Globus pallidus (tissue), 1 donor: ENCODE data around the gene PTGDS.

ENCODE experiments used
- DNase-seq: peaks from one replicate; pipeline ENCODE4 v3.0.0-alpha.2; 2015; ENCODE audit warnings: low spot score

The PTGDS gene

DNA sequence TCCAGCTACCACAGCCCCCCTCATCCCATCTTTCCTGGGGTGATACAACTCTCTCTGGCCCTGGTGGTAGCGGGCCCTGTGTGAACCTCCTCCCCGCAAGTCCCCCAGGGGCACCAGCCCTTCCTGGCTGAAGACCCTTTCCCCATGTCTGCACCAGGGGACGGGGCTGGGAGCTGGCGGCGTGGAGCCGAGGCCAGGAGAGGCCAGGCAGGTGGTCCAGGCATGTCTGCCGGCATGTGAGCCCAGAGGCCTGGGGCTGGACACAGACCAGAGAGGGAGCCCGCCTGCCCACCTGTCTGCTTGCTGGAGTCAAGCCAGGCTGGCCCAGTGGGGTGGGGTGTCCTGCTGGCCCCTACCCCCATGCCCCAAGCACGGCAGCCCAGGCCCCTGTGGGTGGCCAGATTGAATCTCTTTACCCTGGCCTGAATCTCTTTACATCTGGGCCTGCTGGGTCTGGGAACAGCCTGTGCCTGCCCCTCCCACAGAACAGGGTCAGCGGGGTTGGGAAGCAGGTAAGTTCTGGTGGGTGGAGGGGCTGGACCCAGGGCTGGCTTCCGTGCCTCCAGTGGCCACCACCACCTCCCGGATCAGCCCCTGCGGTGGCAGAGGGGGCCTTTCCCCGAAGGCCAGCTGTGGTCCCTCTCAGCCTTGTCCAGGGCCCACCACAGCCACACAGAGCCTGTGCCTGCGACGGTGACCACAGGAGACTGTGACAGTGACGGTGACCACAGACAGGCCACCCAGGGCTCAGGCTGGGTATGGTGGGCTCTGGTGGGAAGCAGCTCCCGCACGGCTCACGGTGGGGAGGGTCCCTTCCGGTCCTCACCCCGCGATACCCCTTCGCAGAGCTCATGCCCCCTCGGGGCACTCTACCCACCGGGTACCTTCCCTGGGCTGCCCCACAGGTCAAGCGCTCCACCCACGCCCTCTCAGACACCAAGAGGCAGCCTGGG lies 18.1 kb upstream of the PTGDS start:
- DNase-seq, result no peak

DNA sequence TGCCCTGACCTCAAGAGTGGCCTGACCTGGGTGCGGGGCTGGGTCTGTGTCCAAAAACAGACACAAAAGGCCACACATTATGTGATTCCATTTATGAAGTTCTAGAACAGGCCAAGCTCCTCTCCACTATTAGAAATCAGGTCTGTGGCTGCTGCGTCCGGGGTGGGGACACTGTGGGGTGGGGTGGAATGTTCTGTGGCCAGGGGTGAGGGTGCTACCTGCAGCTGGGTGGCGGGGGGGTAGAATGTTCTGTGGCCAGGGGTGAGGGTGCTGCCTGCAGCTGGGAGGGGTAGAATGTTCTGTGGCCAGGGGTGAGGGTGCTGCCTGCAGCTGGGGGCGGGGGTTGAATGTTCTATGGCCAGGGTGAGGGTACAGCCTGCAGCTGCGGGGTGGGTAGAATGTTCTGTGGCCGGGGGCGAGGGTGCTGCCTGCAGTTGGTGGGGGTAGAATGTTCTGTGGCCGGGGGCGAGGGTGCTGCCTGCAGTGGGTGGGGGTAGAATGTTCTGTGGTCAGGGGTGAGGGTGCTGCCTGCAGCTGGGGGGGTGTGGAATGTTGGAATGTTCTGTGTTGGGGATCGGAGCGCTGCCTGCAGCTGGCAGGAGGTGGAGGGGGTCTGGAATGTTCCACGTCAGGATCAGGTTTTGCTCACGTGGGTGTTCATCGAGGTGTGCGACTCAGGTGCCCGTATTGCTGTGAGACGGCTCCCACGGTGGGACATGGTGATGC lies 16.9 kb upstream of the PTGDS start:
- no peak for DNase-seq

DNA sequence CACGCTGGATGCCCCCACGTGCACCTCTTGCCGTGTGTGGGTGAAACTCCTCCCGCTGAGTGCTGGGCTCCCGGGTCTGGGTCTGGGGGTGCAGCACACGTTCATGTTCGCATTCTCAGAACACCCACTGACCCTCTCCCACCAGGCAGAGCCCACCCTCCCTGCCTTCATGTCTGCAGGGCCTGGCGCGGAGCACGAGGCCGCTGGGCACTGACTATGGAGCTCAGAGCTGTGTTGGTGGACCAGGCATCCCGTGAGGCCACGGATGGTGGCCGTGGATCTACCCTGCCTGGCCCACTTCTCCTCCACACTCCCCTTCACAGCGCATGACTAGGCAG lies 16.4 kb upstream of the PTGDS start:
- DNase-seq, result no peak

DNA sequence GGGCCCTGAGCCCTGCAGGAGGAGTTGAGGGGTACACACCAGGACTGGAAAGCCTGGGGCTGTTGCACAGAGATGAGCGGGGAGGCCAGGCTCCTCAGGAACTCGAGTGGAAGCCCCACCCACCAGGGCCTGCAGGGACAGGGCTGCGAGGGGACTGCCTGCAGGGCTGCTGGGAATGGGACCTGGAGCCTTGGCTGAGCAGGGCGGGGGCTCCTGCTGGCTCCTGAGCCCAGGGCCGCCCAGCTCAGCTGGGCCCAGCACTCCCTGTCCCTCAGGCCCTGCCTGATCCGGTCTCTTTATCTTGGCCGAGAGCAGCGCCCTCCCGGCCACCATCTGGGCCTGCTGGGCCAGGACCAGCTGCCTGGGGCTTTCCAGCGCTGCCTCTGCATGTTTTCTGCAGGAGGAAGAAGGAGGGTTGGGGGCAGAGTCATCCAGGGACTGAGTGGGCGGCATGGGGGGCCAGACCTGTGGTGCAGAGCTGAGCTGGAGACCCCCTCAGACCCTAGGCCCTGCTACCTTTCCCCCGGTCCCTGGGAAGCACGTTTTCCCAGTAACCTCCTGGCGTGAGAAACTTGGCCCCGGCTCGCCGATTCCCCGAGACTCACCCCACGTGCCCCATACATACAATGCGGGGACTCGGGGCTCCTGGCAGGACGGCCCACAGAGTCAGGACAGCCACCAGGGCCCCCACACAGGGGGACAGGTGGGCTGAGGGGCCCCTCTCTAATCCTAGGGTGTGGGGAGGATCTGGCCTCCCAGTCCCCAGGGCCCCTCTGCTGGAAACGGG lies 15.8 kb upstream of the PTGDS start:
- DNase-seq, result peak; percentile 59

DNA sequence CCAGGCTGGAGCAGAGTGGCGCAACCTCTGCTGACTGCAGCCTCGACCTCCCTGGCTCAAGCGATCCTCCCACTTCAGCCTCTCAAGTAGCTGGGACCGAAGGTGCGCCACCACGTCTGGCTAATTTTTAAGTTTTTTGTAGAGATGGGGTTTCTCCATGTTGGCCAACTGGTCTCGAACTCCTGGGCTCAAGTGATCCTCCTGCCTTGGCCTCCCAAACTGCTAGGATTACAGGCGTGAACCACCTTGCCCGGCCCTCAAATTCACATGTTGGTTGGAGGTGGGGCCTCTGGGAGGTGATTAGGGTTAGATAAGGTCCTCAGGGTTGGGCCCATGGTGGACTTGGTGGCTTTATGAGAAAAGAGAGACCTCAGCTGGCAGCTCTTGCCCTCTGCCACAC lies 15.1 kb upstream of the PTGDS start:
- no peak for DNase-seq

DNA sequence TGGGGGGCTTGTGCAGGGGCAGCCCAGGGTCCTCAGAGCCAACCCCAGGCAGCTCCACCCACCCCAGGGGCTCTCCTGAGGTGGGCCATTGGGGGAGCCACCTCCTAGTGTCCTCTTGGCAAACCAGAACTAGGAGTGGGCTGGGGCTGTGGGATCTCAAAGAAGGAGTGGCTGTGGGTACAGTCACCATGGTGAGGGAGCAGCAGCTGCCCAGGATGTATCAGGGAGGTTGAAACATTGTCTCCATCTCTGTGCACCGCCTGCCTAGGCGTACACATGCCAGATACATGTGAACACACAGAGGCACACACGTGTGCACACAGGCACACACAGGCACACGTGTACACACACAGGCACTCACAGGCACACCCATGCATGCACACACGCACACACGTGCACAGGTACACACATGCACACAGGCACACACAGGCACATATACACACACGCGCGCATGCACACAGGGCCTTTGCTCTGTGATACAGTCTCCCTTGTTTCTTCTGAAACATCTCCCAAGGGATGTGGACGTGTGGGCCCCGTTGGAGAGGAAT lies 14.5 kb upstream of the PTGDS start:
- DNase-seq, result no peak

DNA sequence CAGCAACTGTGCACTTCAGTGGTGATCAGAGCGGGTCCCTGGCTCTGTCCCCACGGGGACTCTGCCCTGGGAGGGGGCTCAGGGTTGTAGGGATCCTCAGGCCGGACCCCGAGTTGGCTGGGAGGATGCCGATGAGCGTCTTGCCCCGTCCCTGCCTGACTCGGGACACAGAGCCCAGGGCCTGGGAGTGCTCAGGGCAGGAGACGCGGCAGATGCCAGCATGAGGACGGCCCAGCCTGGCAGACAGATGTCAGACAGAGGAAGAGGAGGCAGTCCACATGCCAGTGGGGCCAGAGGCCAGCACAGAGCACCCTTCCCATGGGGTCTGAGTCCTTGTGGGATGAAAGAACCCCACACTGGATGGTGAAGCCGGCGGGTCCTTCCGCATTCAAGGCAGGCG lies 14.0 kb upstream of the PTGDS start:
- DNase-seq, result peak; percentile 68

DNA sequence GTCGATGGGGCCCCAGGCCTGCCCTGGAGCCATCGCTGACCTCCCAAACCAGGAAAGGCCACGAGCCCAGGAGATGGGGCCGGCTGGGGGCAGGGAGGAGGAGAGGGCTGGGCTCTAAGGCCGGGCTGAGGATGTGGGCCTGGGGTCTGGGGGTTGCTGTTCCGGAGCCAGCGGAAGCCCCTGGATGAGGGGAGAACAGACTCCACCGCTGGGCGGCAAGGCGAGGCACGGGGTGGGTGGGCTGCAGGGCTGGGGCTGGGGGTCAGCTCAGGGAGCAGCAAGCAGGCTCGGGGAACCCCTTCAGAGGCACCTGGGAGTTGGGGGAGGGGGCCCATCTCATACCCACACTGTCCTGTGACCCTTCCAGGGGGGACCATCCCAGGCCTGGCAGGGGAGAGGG lies 13.6 kb upstream of the PTGDS start:
- DNase-seq, result no peak

DNA sequence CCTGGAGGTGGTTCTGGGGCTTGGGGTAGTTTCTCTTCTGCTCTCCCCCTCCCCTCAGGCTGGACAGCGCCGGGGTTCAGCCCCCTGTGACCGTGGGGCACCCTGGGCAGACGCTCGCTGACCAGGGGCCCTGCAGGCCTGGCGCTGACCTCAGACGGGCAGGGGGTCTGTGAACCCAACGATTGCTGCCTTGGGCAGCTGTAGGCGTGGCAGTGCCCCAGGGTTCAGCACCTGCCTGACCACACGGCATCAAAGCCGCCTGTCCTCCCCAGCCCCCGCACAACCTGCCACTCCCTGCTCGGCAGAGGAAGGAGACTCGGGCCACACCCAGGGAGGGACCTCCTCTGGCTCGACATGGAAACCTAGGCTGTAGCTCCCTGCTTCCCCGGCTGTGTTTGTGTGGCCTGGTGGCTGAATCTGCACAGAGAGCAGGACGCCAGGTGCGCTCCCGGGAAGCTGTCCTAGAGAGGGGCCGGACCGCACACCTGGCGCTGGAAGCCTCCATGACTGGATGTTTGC lies 13.1 kb upstream of the PTGDS start:
- no peak for DNase-seq

DNA sequence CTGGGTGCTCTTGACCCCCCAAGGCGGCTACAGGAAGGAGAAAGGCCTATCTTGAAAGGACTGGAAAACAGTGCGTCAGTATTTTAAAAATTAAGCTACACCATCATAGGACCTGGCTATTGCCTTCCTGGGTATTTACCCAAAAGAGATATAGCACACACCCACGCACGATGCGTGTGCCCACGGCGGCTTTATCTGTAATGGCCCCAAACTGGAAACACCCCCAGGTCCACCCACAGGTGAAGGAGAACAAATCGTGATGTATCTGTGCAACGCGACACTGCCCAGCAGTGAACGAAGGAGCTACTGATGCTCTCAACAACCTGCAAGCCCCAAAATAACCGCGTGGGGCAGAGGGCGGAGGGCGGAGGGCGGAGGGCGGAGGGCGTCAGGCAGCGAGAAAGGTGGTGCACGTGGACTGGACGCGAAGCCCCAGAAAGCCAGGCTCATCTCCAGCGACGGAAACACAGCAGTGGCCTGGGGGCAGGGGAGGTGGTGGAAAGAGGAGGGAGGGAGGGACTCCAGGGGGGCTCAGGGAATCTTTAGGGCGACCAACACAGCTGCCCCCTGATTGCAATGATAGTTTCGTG lies 12.4 kb upstream of the PTGDS start:
- no peak for DNase-seq

DNA sequence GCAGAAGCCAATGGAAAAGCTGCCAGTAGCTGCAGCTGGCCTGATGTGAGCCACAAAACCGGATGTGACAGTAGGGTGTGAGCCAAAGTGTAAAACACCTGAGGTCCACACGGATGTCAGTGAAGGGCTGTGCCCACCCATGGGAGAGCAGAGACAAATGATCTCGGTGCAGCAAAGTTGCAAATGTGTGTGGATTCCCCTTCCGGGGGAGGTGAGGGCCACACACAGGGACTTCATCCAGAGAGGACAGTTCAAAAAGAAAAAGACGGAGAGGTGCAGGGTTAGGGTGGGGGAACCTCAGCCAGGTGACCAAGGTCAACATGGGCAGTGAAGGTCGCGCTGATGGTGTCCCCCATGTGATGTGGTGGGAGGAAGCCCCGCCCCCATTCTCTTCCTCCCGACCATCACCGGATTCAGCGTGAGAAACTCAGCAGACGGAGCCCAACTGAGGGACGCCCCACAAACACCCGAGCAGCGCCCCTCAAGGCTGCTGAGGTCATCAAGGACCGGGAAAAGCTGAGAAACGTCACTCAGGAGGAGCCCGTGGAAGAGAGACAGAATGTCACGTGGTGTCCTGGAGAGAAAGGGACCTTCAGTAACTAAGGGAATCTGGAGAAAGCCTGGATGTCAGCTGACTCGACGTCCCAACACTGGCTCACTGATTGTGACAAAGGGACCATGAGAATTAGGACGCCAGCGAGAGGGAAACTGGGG lies 11.4 kb upstream of the PTGDS start:
- peak; percentile 85 for DNase-seq

DNA sequence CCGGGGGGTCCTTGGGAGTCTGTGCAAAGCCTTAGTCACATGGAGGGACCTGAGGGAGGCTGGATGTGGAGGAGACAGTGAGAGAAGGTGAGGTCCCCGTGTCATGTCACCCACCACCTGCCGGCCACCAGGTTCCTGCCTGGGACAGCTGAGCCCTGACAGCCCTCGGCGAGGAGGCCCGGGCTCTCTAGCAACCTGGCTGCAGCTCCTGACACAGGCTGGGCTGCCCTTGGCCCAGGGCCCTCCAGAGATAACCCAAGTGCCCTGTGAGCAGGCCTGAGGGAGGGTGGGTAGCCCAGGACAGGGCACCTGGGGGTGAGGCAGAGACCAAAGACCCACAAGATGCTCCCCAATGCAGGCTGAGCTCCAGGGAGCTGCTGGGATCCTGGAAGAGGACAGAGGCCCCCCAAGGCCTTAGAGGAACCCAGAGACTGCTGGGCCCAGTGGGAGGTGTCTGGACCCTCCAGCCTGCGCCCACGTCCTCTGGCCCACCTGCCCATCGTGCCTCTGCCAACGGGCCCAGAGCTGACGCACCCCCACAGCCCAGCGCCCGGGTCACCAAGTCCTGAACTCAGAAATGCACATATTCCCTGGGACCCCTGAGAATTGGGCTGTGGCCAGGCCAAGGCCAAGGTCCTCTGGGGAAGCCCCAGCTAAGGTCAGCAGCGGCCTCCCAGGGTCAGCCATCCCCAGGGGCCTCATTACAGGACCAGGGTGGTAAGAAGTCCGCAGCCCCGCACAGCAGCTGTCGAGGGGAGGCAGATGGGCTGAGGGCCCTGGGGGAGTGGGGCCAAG lies 8.8 kb upstream of the PTGDS start:
- no peak for DNase-seq

DNA sequence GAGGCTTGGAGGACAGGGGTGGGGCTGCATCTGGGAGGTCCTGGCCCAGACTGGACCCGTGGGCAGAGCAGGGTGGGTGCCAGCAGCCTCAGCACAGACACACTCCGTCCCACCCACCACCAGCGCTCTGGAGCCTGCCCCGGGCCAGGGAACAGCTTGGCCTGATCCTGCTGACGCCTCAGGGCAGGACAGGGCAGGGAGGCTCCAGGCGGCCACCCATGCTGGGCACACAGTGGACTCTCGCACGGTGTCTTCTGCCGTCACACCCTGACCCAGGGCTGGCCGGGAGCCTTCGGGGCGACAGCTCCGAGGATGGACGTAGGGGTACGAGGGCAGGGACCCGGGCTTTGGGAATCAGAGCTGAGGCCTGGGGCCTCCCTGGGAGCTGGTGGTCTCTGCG lies 8.2 kb upstream of the PTGDS start:
- DNase-seq, result no peak

DNA sequence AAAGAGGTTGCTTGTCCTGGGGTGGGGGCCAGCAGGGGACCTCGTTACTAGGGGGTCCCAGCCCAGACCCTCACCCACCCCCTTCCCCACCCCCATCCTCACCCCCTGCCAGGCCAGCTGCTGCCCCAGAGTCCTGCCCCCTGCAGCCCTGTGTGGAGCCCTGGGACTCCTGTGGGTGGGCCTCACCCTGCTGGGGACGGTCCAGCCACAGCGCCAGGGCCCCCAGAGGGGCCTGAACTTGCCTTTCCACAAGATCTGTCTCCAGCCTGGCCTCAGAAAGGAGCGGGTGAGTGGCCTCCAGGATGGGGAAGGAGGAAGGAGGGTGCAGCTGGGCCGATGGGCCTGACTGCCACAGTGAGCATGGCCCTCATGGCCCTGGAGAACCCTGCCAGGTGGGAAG lies 7.5 kb upstream of the PTGDS start:
- DNase-seq, result no peak

DNA sequence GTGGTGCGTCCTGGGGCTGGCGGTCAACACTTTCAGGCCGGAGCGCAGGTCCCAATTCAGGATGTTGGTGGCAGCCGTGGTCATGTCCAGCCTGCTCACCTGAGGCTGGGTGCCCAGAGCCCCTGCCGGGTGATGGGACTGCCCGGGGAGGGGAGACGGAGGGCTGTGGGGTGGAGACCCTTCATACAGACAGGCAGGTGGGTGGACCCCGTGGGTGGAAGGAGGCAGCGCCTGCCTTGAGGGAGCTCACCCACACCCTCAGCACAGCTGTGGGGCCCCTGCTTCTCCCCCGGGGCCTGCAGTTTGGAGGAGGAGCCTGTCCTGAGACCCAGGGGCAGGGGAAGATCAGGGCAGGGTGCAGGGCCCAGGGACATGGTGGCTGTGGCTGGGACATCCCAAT lies 6.9 kb upstream of the PTGDS start:
- no peak for DNase-seq

DNA sequence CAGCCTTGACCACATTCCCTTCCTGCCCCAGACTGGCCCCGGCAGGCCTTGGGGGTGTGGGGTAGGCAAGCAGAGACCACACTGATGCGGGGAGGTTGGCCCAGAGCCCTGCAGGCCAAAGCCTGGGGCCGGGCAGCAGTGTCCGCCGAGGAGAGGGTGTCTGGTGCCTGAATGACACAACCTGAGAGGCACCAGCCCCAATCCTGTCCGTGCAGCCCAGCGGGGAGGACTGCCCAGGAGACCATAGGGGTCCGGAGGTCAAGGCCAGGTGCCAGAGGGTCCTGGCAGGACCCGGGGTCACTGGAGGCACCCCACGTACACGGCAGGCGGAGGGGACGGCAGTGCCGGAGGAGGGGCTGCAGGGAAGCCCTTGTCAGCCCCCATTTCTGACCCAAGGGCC lies 5.6 kb upstream of the PTGDS start:
- DNase-seq, result no peak

DNA sequence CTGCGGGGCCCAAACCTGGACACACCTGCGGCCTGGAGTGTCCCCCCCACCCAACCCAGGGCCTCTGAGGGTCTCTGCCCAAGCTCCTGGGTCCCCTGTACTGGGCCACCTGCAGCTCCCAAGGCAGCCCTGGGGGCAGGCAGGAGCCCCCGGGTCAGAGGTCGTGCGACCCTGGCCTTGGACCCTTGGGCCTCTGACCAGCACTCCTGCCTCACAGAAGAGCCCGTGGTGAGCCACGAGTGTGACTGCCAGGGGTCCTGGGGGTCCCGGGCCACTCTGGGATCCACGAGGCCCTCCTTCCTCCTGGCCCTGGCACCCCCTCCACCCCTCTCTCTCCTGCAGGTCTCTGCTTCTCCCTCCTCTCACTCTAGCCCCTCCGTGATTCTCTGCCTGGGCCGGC lies 5.0 kb upstream of the PTGDS start:
- DNase-seq, result no peak

DNA sequence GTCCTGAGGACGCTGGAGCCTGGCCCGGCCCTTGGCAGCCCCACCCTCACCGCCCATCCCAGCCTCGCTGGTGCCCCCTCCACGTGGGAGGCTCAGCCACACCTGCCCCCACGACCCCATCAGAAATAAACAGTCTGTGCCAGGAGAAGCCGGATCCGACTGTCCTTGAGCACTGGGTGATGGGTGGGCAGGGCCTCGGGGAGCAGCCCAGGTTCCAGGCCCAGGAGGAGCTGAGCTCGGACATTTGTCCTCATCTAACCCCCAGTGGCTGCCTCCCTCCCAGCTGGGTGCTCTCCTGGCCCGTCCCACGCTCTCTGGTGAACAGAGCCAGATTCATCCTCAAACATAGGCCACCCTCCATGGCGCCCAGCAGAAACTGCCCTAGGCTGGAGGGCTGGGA lies 4.6 kb upstream of the PTGDS start:
- DNase-seq, result no peak

DNA sequence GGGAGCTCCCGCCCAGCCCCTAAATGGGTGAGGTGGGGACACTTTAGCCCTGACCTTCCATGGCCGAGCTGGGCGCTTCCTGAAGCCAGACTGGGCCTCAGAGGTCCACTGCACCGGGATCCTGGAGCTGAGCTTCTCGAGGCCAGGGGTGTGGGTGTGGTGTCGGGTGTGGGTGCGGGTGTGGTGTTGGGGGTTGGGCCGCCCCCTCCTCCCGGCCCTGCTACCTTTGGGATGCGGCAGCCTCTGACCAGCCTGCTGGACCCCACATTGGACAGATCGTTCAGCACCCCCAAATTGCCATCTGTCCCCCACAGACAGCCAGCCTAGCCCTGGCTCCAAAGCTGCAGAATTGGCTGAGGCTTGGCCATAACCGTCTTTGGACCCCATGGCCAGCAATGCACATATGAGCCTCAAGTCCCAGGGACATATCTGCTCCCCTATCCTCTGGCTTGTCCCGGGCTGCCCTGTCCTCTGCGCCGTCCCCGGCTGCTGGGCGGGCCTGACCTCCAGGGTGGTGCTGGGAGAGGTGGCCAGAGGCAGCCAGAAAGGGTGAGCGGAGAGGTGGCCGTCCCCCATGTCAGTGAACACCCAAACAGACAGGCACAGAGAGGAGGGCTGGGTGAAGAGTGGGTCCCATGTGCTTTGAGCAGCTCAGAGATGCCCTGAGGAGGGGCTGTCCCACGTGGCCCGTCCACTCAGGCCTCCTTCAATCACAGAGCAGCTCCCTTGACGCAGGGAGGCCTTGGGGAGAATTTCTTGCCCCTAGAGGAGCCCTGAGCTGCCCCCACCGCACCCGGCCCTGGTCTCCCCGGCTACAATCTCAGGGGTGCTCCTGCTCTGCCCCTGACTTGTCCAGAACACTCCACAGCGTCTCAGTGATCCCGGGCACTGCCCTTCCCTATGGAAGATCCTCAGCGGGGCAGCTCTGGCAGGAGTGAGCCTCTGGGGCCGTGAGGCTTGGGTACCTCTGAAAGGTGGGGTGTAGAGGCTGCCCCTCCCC lies 3.4 kb upstream of the PTGDS start:
- no peak for DNase-seq
